Breast epithelium (tissue), 3 donors: ENCODE results near the gene MRPS2.
"Not testable (repeated sequence)": the region's sequence is repeated elsewhere in the genome, so short reads cannot be mapped to it uniquely, and the experiment has no call there.

Experiments
- CTCF ChIP-seq, 3 donors: fragments of 450-650 bp; IDR thresholded peaks; one replicate each; pipeline ENCODE4 v1.5.1; 2016 to 2017; ENCODE audit warnings: antibody characterized with exemption in 3 of 3, mild to moderate bottlenecking in 3 of 3, moderate library complexity in 3 of 3
- POLR2A ChIP-seq: fragments of 450-650 bp; IDR thresholded peaks from one replicate; pipeline ENCODE4 v1.6.1; 2016; ENCODE audit warnings: antibody characterized with exemption, mild to moderate bottlenecking, moderate library complexity
- POLR2AphosphoS5 ChIP-seq, 3 donors: sonication (generic); formaldehyde crosslinking; IDR thresholded peaks; one replicate each; pipeline ENCODE4 v1.6.1; 2017; ENCODE audit warnings: antibody characterized with exemption in 3 of 3

- TF ChIP-seq CTCF (IDR thresholded peaks at IDR 0.05); POLR2AphosphoS5 (IDR thresholded peaks at IDR 0.05); POLR2A: not testable (repeated sequence)
These were observed 42.9 kb downstream of the MRPS2 start for GRCh38 chr9:135543262-135543894.
